Osteoblast (primary cell): Measurements from ENCODE around the gene P3H2. TPM values are rescaled to one million over a fixed set of nuclear protein-coding genes. Genes with fewer than 3 reads are reported as not detected.
A peak's percentile ranks its signal among the peaks of the same experiment; 100 is the strongest.

Source experiments
- DNase-seq: peaks from one replicate; pipeline ENCODE4 v3.0.0; 2011; ENCODE audit warnings: low spot score, mixed read lengths; ENCODE audit not compliant: insufficient read length; ENCODE audit errors: missing footprints
- H2AFZ ChIP-seq: 2 replicates; pipeline ENCODE4 v1.6.0; 2011; ENCODE audit warnings: mild to moderate bottlenecking, low read length
- H3K27ac ChIP-seq: 2 replicates; pipeline ENCODE4 v1.5.1; 2011; ENCODE audit warnings: mild to moderate bottlenecking, low read depth, low read length, moderate library complexity
- H3K27me3 ChIP-seq: 2 replicates; pipeline ENCODE4 v1.6.0; 2012; ENCODE audit warnings: mild to moderate bottlenecking, control low read depth, inconsistent platforms, low read length, moderate library complexity; ENCODE audit not compliant: insufficient read depth
- H3K36me3 ChIP-seq: 2 replicates; pipeline ENCODE4 v1.5.1; 2011; ENCODE audit warnings: mild to moderate bottlenecking, low read length, control low read depth, moderate library complexity; ENCODE audit not compliant: insufficient read depth
- H3K4me1 ChIP-seq: 2 replicates; pipeline ENCODE4 v1.5.1; 2011; ENCODE audit warnings: mild to moderate bottlenecking, low read length, control low read depth, moderate library complexity; ENCODE audit not compliant: insufficient read depth
- H3K4me2 ChIP-seq: 2 replicates; pipeline ENCODE4 v1.6.0; 2011; ENCODE audit warnings: mild to moderate bottlenecking, low read length; ENCODE audit not compliant: insufficient read depth
- H3K4me3 ChIP-seq: fragments of 200-600 bp; sonication (generic); 3 replicates; pipeline ENCODE4 v1.5.1; 2012; ENCODE audit warnings: mild to moderate bottlenecking, low read length, inconsistent platforms; ENCODE audit not compliant: insufficient read depth
- H3K79me2 ChIP-seq: 2 replicates; pipeline ENCODE4 v1.6.0; 2012; ENCODE audit warnings: mild to moderate bottlenecking, low read length, control low read depth, inconsistent platforms; ENCODE audit not compliant: insufficient read depth
- H3K9me3 ChIP-seq: 2 replicates; pipeline ENCODE4 v1.5.1; 2011; ENCODE audit warnings: low read depth, low read length, control low read depth
- H4K20me1 ChIP-seq: 2 replicates; pipeline ENCODE4 v1.6.0; 2012; ENCODE audit warnings: mild to moderate bottlenecking, low read length, control low read depth; ENCODE audit not compliant: insufficient read depth
- total RNA-seq: library from RNA; depleted of rRNA; stranded (reverse); fragments of >200 nt; gene quantifications from 2 replicates; pipeline ENCODE4 v1.2.3, GENCODE V29; 2012
- TF ChIP-seq, protein P1 (sequence below): IDR thresholded peaks from 2 replicates; pipeline ENCODE4 v1.5.1; 2011; ENCODE audit warnings: mild to moderate bottlenecking, low read depth, low read length, moderate library complexity; ENCODE audit errors: extremely low read depth

P3H2 gene
- total RNA-seq, 1 donor = 13.4 TPM

DNA sequence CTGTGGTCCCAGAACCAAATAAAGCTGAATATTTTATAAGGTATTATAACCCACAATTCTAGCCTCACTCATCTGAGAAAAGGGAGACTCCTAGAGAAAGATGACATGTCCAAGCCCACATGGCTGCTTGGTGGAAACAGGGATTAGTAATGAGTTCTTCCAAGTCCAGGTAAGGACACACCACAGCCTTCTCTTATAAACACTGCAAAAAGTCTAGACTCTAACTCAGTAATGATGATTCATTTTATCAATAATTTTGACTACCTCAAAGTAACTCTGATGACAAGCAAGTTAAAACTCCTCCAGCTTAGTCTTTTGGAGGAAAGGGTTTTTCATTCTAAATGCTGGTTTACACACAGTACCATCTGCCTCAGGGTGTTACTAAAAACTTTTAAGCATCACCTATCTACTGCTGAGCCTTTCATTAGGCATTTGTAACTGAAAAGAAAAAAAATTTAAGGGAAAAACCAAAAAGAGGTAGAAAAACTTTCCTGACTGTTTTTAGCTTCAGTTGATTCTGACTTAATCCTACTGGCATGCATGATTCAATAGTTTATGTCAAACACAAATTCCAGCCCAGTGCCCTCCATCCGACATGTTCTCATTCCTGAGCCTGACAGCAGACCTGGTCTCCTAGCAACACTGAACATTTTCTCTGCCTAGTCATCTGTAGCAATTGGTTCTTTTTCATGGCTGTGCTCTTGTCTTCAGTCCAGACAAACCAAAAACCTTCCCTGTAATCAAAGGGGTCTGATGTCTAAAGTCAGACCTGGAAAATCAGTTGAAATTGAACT is 43.9 kb downstream of the P3H2 start:
- TF ChIP-seq, protein P1, sequence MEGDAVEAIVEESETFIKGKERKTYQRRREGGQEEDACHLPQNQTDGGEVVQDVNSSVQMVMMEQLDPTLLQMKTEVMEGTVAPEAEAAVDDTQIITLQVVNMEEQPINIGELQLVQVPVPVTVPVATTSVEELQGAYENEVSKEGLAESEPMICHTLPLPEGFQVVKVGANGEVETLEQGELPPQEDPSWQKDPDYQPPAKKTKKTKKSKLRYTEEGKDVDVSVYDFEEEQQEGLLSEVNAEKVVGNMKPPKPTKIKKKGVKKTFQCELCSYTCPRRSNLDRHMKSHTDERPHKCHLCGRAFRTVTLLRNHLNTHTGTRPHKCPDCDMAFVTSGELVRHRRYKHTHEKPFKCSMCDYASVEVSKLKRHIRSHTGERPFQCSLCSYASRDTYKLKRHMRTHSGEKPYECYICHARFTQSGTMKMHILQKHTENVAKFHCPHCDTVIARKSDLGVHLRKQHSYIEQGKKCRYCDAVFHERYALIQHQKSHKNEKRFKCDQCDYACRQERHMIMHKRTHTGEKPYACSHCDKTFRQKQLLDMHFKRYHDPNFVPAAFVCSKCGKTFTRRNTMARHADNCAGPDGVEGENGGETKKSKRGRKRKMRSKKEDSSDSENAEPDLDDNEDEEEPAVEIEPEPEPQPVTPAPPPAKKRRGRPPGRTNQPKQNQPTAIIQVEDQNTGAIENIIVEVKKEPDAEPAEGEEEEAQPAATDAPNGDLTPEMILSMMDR = no peak
- peak; percentile 87 for DNase-seq
- peaks cover 37% of the 10 kb centered on the region for H3K4me1 ChIP-seq
- H3K36me3 ChIP-seq = no peaks in the 10 kb centered on the region
- peak overlapping the region; percentile 96 for H3K27ac ChIP-seq
- peak overlapping the region; percentile 31 for H3K4me3 ChIP-seq
- H2AFZ ChIP-seq = peak overlapping the region; percentile 74
- H3K4me2 ChIP-seq = peak overlapping the region; percentile 74
- no peaks in the 10 kb centered on the region for H3K9me3 ChIP-seq
- no peaks in the 10 kb centered on the region for H3K79me2 ChIP-seq
- H3K27me3 ChIP-seq = no peaks in the 10 kb centered on the region
- no peaks in the 10 kb centered on the region for H4K20me1 ChIP-seq

DNA sequence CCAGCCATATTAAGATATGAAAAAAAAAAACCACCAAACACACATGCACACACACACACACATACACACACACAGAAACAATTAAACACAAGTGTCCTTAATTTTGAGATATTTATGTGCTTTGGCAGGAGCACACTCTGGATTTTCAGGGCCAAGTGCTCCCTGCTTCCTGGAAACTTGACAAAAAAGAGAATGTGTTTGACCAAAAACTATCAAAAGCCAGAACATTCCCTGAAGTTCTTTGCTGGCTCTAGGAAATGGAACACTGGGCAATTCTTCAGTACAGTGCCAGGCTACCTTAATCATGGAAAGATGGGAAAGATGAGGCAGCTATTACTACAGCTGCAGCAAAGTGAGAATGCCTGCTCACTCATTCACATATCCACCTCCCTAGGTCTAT is 44.6 kb downstream of the P3H2 start:
- Histone ChIP-seq H3K4me1 (peaks cover 37% of the 10 kb centered on the region), H3K4me3 (peak overlapping the region; percentile 31), H4K20me1 (no peaks in the 10 kb centered on the region), H2AFZ (peak overlapping the region; percentile 14), H3K36me3 (no peaks in the 10 kb centered on the region), H3K9me3 (no peaks in the 10 kb centered on the region), H3K79me2 (no peaks in the 10 kb centered on the region), H3K27me3 (no peaks in the 10 kb centered on the region), H3K27ac (peak overlapping the region; percentile 96), H3K4me2 (peak overlapping the region; percentile 74)
- DNase-seq = no peak
- TF ChIP-seq, protein P1 = no peak

DNA sequence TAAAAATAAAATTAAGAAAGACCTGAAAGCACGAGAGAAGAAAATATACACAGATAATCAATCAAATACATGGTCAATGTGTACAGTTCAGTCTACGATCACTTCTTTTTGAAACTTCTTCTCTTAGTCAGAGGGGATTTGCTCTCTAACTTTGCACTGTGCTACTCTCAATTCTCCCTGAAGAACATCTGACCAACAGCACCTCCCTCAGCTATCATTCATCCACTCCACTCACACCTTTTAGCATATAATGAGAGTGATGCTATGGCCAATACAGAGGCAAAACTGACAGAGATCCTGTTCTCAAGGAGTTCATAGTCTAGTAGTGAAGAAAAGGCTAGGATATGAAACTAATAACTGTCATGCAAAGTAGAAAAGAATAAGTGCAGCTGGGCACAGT is 45.9 kb downstream of the P3H2 start:
- Histone ChIP-seq H3K27ac (no peak overlapping the region), H3K4me3 (no peak overlapping the region), H3K9me3 (no peaks in the 10 kb centered on the region), H3K4me1 (peaks cover 37% of the 10 kb centered on the region), H4K20me1 (no peaks in the 10 kb centered on the region), H2AFZ (no peak overlapping the region), H3K27me3 (no peaks in the 10 kb centered on the region), H3K4me2 (no peak overlapping the region), H3K36me3 (no peaks in the 10 kb centered on the region), H3K79me2 (peaks cover 3% of the 10 kb centered on the region)
- DNase-seq = no peak
- TF ChIP-seq, protein P1 = no peak

DNA sequence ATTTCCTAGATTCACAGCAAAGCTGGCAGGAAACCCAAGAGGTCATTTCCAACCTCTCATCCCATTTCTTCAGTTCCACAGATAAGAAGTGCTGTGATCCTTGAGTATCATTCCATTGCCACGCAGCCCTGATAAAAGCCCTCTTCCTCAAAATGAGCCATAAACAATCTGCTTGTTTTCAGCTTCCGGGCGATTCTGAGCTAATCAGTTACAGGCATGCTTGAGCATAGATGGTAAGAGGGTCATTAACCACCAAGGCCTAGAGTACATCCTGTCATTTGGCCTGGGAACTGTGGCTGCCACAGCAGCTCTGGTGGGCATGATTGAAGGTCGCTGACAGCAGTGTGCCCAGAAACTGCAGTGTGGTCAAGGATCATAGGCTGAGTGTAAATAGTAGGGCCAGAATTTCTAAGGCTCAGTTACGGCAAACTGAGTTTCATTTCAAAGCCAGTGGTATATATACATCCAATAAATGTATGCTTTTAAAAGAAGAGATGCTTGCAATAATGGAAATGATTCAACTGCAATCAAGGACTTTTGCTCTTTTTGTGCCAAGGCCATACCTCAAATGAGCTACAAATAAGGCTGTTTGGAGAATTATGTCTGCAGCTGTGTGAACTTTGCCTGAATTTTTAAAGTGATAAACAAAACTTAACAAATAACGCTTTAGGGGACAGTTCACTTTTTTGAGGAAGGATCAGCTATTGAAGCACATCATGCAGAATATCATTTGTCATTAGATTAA is 47.3 kb downstream of the P3H2 start:
- Histone ChIP-seq H3K9me3 (no peaks in the 10 kb centered on the region), H3K27ac (peak overlapping the region; percentile 46), H3K36me3 (no peaks in the 10 kb centered on the region), H3K79me2 (peaks cover 3% of the 10 kb centered on the region), H3K4me3 (peak overlapping the region; percentile 32), H4K20me1 (no peaks in the 10 kb centered on the region), H3K4me2 (peak overlapping the region; percentile 60), H3K27me3 (no peaks in the 10 kb centered on the region), H3K4me1 (peaks cover 35% of the 10 kb centered on the region), H2AFZ (peak overlapping the region; percentile 84)
- TF ChIP-seq, protein P1 = no peak
- no peak for DNase-seq
